Neural crest cell (in vitro differentiated cells): ENCODE measurements around the gene GRID2IP. TPM values are rescaled to one million over a fixed set of nuclear protein-coding genes. Genes with fewer than 3 reads are reported as not detected.

Experiments used
- DNase-seq: peaks from one replicate; pipeline ENCODE4 v3.0.0; 2021; ENCODE audit warnings: low read depth, mixed read lengths, low spot score
- H3K27ac Mint-ChIP-seq: one replicate; pipeline ENCODE4 v1.8.0; 2021; ENCODE audit warnings: mild to moderate bottlenecking, mixed read lengths; ENCODE audit not compliant: unreplicated experiment
- H3K27me3 Mint-ChIP-seq: 2 replicates; pipeline ENCODE4 v1.8.0; 2021; ENCODE audit warnings: low read depth, mild to moderate bottlenecking, mixed read lengths
- H3K36me3 Mint-ChIP-seq: 2 replicates; pipeline ENCODE4 v1.8.0; 2021; ENCODE audit warnings: low read depth, mild to moderate bottlenecking, mixed read lengths
- H3K4me1 Mint-ChIP-seq: 2 replicates; pipeline ENCODE4 v1.8.0; 2021; ENCODE audit warnings: mixed read lengths
- H3K4me3 Mint-ChIP-seq: one replicate; pipeline ENCODE4 v1.8.0; 2021; ENCODE audit warnings: mild to moderate bottlenecking, mixed read lengths
- H3K9me3 Mint-ChIP-seq: 2 replicates; pipeline ENCODE4 v1.8.0; 2021; ENCODE audit warnings: mixed read lengths
- CTCF ChIP-seq: fragments of 200-600 bp; sonication (generic); conservative IDR thresholded peaks from 2 replicates; pipeline ENCODE4 v1.5.0; 2021; ENCODE audit warnings: antibody characterized with exemption, mild to moderate bottlenecking
- total RNA-seq: library from RNA; stranded (reverse); gene quantifications from 2 replicates; pipeline ENCODE4 v1.2.1, GENCODE V29; 2021

The GRID2IP gene
- total RNA-seq, 1 donor from 2014 or later = 0.54 TPM

- H3K9me3 Mint-ChIP-seq = no peaks in the 10 kb centered on the region
- no peak overlapping the region for H3K4me3 Mint-ChIP-seq
- no peaks in the 10 kb centered on the region for H3K36me3 Mint-ChIP-seq
- peaks cover under 1% of the 10 kb centered on the region for H3K27me3 Mint-ChIP-seq
- no peak for DNase-seq
- H3K27ac Mint-ChIP-seq = no peak overlapping the region
- TF ChIP-seq CTCF = no peak
- H3K4me1 Mint-ChIP-seq = no peaks in the 10 kb centered on the region
Observed at GRCh38 chr7:6554848-6555247, 3.6 kb upstream of the GRID2IP start.

GRCh38 chr7:6553448-6554044 is 2.3 kb upstream of the GRID2IP start:
- Mint-ChIP-seq H3K4me1 (no peaks in the 10 kb centered on the region), H3K36me3 (no peaks in the 10 kb centered on the region), H3K27me3 (no peaks in the 10 kb centered on the region)

GRCh38 chr7:6547400-6547799 is 3.9 kb downstream of the GRID2IP start:
- no peaks in the 10 kb centered on the region for H3K9me3 Mint-ChIP-seq
- H3K4me1 Mint-ChIP-seq = no peaks in the 10 kb centered on the region
- no peaks in the 10 kb centered on the region for H3K27me3 Mint-ChIP-seq
- no peaks in the 10 kb centered on the region for H3K36me3 Mint-ChIP-seq
- H3K27ac Mint-ChIP-seq = no peak overlapping the region
- TF ChIP-seq CTCF = no peak
- no peak overlapping the region for H3K4me3 Mint-ChIP-seq
- DNase-seq = no peak

More at GRCh38 chr7:6553448-6554044, 2.3 kb upstream of the GRID2IP start:
- DNase-seq = no peak
- TF ChIP-seq CTCF = no peak
- Mint-ChIP-seq H3K4me3 (no peak overlapping the region), H3K9me3 (no peaks in the 10 kb centered on the region), H3K27ac (no peak overlapping the region)

GRCh38 chr7:6546498-6547251 is 4.6 kb downstream of the GRID2IP start:
- Mint-ChIP-seq H3K4me1 (no peaks in the 10 kb centered on the region), H3K27me3 (no peaks in the 10 kb centered on the region), H3K36me3 (no peaks in the 10 kb centered on the region), H3K9me3 (no peaks in the 10 kb centered on the region), H3K4me3 (no peak overlapping the region), H3K27ac (no peak overlapping the region)
- TF ChIP-seq CTCF = no peak
- no peak for DNase-seq

- DNase-seq = no peak
- Mint-ChIP-seq H3K36me3 (no peaks in the 10 kb centered on the region), H3K27me3 (peaks cover 4% of the 10 kb centered on the region), H3K27ac (no peak overlapping the region), H3K9me3 (no peaks in the 10 kb centered on the region), H3K4me1 (no peaks in the 10 kb centered on the region), H3K4me3 (no peak overlapping the region)
- no peak for TF ChIP-seq CTCF
Observed at GRCh38 chr7:6545398-6546126, 5.7 kb downstream of the GRID2IP start.
